ENCODE measurements around the gene TTC39C.

The TTC39C gene

DNA sequence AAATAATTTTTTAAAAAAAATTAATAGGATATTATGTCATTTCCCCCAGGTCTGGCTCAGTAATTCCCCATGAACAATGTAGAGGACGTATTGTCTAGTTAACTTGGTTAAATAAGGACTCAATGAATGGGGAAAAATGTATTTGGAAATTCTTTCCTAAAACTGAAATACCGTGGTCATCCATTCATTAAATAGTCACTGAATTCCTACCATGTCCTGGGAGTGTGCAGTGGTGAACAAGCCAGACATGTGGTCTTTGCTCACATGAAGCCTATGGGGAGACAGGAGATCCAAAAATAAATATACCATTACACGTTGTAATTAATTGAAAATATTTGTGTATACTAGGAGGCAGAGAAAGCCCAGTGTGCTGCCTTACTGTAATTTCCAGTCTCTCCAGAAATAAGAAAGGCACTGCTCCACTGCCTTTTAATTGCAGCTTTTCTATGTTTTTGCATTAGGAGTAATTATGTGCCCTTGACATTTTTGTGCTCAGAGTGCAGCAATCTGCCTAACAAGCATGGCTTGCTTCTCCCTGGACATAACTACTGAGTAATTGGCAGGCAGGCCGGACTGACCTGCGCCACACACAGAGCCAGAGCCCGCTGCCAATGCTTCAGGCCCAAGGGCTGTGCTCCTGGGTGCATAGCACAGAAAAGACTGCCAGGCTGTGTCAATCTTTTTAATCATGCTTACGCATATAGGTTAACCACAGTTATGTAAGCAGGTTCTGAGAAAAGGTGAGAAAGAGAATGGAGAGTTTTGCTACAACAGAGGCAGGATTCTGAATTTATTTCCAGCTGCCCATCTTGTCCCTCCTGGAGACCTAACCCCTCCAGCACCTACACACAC lies 22.2 kb upstream of the TTC39C start:
- DNase-seq = peak; percentile 78

GRCh38 chr18:23992941-23993280 lies 21.6 kb upstream of the TTC39C start:
- DNase-seq = no peak

DNA sequence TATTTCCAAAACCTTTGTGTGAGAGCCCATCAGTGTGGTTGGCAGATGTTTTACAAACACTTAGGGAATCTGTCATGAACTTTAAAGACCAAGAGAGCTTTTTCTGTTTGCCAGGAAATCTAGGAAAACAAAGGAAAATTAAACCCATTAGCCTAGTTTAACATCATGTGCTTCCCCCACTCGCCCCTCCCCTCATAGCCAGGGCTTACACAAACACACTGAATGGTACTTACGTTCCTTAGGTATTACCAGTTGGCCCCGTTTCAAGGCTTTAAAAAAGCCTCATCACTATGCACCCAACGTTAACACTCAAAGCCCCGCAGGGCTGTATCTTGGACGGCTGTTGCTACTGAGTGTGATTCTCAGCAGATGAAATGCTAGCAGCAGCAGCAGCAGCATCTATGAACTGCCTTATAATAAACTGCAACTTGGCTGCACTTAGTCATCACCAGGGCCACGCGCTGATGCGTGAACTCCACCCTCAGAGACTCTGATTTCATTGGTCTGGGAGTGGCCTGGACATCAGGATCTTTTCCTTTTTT lies 20.1 kb upstream of the TTC39C start:
- no peak for DNase-seq

DNA sequence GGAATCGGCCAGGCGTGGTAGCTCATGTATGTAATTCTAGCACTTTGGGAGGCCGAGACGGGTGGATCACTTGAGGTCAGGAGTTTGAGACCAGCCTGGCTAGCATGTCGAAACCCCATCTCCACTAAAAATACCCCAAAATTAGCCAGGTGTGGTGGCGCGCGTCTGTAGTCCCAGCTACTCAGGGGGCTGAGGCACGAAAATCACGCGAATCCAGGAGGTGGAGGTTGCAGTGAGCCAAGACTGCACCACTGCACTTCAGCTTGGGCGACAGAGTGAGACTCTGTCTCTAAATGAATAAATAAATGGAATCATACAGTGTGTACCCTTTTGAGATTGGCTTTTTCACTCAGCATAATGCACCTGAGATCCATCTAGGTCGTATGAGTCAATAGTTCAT lies 19.4 kb upstream of the TTC39C start:
- DNase-seq = no peak

DNA sequence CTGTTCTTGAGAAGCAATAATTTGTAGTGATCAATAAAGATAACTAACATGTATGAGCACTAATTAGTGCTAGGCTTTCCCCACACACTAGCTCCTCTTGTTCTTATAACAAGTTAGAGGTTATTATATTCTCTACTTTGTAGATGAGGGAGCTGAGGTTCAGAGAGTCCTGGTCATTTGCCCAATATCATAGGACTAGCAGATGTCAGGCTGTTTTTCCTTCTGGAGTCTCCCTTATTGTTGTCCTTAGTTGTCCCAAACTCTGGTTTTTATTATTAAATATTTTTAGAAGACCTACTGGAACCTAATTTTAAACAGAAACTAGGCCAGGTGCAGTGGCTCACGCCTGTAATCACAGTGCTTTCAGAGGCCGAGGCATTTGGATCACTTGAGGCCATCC lies 16.5 kb upstream of the TTC39C start:
- no peak for DNase-seq

DNA sequence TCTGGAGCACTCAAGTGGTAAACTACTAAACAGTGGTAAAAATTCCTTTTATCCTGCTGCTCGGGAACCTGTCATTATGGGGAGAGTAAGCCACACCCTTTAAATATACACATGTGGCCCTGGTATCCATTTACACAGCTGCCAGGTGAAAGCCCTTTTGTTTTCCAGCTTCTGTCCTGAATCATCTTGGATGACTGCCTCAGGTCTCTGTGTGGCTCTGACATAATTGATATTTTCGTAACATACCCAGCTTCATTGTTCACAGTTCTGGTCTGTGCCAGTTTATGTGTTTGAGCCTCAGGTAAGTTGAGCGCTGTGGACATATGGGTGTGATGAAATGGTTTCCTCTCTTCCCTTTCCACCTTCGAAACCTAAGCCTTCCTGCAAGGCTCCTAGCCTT lies 15.7 kb upstream of the TTC39C start:
- DNase-seq = no peak

GRCh38 chr18:24000613-24001490 lies 13.7 kb upstream of the TTC39C start:
- peak; percentile 71 for DNase-seq

DNA sequence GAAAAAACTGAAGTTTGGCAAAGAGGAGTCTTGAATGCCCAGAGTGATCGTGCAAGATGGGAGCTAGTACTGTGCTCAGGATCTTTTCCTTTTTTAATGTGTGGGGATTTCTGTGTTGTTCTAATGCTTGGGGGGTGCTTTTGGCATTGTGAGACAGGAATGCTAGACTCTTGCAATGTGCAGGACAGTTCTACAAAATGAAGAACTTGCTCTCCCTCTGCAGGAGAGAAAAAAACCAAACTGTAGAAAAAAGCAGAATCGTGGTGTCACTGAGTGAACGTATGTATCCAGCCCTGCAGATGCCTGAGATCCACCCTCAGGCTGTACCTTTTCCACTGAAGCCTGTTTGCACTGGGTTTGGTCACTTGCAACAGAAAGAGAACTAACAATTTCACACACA lies 12.1 kb upstream of the TTC39C start:
- DNase-seq = no peak

GRCh38 chr18:24003288-24003687 lies 11.3 kb upstream of the TTC39C start:
- no peak for DNase-seq

DNA sequence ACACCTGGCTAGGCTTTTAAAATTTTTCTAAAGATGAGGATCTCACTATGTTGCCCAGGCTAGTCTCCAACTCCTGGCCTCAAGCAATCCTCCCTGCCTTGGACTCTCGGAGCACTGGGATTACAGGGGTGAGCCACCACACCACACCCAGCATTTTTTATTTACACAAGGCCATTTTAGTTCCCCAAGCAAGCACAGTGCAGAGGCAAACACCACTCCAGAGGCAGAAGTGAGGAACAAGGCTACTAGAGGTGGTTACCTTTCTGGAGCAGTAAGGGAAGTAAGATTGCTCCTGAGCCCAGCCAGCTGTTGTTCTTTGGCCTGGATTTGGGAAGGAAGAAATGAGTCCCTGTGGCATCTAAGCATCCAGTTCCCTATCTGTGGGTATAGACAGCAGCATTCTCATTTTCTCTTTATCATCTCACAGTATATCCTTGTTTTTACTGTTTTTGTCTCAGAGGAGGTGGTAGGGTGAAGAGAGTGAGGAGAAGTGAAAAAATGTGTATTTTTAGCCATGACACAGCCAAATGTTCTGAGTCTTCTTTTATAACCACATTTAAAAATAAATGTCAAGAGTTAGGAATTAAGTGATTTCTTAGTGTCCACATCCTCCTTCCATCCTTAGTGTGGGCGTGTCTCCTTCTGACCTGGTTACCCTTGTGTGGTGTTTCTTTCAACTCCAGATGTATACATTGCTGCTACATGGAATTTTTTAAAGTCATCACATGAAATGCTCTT lies 10.5 kb upstream of the TTC39C start:
- no peak for DNase-seq

DNA sequence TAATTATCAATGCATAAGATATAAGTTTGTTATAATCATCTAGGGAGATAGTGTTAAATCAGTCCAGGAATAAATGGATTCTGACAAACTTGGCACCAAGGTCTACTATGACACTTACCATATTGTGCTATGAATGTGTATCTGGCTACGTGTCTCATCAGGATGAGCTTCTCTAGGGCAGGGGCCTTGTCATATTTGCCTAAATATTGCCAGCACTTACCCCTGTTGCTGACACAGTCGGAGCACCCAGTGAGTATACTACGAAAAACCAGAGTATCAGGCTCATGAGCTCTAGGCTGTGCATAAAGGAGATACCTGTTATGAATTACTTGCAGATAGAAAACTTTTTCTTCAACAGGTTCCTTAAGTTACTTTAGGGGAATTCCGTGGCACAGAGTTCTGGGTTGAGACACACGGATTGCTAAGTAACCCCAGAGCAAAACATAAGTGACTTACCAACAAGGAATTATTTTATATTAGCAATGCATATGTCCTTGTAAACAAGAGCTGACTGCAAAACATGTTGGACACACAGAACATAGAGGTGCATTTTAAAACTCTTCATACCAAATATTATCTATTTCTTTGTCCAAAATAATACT lies 7.7 kb upstream of the TTC39C start:
- DNase-seq = no peak

GRCh38 chr18:24009246-24009645 lies 5.3 kb upstream of the TTC39C start:
- no peak for DNase-seq

- DNase-seq = no peak
Observed at GRCh38 chr18:24009651-24010333, 4.8 kb upstream of the TTC39C start.

- no peak for DNase-seq
Observed at GRCh38 chr18:24010673-24011072, 3.9 kb upstream of the TTC39C start.

DNA sequence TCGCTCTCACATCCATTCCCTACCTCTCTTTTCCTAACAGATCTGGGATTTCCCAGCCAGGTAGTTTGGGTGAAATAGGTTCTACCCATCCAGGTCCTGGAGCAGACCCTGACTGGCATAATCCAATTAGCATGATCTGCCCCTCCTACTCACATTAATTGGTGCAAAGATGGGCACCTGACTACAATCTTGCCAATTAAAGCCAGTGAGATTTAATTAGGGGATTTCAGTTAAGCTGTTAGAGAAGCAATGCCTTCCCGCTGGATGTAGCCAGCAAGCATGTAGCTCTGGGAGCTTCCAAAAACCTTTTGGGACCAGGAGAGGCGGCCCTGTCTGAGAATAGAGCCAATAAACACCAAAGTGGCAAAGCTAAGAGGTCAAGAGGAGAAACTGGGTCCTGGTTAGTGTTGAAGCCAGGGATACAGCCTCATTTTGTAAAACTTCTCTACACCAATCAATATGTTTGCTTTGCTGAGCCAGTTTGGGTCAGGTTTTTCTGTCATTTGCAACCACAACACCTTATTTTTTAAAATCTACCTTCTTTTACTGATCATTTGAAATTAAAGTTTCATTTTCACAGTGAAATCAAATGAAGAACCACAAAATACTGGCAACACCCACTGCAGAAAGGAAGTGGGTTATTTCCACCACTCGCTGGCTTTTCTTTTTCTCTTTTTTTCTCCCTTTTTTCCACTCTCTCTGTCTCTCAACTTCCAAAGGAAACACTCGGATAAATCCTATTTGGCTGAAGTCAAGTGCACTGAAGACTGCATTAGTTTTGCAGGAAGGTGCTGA lies 3.2 kb upstream of the TTC39C start:
- DNase-seq = peak; percentile 66

DNA sequence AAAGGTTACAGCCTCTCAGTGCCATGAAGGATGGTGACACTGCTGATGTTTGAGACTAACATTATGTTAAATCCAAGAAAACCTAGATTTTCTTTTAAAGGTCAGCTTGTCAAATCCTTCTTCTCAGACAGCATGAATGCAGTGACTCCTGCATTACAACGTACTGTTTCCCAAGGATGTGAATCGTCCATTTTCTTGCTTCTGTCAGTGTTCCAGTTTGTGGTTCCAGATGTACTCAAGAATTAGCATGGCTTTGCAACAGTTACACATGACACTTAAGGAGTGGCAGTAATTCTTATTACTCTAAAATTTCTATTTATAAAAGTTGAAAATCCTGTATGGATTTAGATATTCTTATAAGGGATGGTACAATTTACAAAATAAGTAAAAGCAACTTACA lies 1.5 kb upstream of the TTC39C start:
- DNase-seq = no peak

- DNase-seq = peak; percentile 54
Observed at GRCh38 chr18:24014986-24015638, 558 bp downstream of the TTC39C start.

GRCh38 chr18:24015639-24016631 lies 1.4 kb downstream of the TTC39C start:
- no peak for DNase-seq

DNA sequence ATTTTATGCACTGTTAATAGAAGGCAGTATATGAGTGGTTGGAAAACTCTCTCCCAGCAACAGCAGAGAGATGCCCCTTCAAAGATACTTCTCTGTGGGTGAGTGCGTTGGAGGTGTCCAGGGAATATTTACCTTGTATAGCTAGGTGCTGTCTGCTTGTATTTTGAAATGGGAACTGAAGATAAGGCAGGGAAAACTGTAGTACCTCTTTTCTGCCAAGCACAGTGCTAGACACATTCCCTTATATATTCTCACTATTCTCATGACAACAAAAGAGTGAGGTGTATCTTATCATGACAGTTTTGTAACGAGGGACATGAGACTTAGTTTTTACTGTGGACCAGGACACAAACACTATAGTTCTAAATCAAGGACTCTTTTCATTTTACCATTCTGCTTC lies 2.1 kb downstream of the TTC39C start:
- no peak for DNase-seq
